H1 (cell line): ENCODE data around the gene AAMP. TPM values are rescaled to one million over a fixed set of nuclear protein-coding genes. Genes with fewer than 3 reads are reported as not detected.
A peak's percentile ranks its signal among the peaks of the same experiment; 100 is the strongest.

ENCODE experiments used
- CTCF ChIA-PET: fragments of 300-600 bp; sonication (Branson Sonifier 250); formaldehyde crosslinking; loops from one replicate; lab custom pipeline; 2021; ENCODE audit not compliant: partially characterized antibody; lab: Charles Lee
- POLR2A ChIA-PET: fragments of 300-600 bp; sonication (Branson Sonifier 250); formaldehyde crosslinking; loops from one replicate; lab custom pipeline; 2021; ENCODE audit warnings: inconsistent platforms; ENCODE audit not compliant: partially characterized antibody; lab: Charles Lee
- DNase-seq, 2 experiments: peaks; one replicate each; pipeline versions ENCODE4 v3.0.0 to v3.0.0-alpha.2; 2010 to 2022; ENCODE audit warnings: low spot score in 2 of 2, low read depth in 1 of 2, mixed read lengths in 1 of 2
- FAIRE-seq: peaks from 2 replicates; lab custom pipeline; 2011; peaks lifted over from hg19 to GRCh38; lab: Jason Lieb, UNC
- H2AFZ ChIP-seq: 2 replicates; pipeline ENCODE4 v1.8.1; 2012; ENCODE audit warnings: low read length, inconsistent platforms
- H2AK5ac ChIP-seq: 2 replicates; pipeline ENCODE4 v1.6.1; 2013; ENCODE audit warnings: low read depth, low read length
- H2BK120ac ChIP-seq: replicated peaks from 2 replicates; pipeline ENCODE3; 2013; ENCODE audit warnings: low read depth, low read length, inconsistent platforms
- H2BK12ac ChIP-seq: 2 replicates; pipeline ENCODE4 v1.6.1; 2013; ENCODE audit warnings: low read depth, low read length
- H2BK15ac ChIP-seq: 2 replicates; pipeline ENCODE4 v1.6.1; 2013; ENCODE audit warnings: low read length
- H2BK20ac ChIP-seq: 2 replicates; pipeline ENCODE4 v1.6.1; 2013; ENCODE audit warnings: low read length
- H2BK5ac ChIP-seq: 2 replicates; pipeline ENCODE4 v1.6.1; 2013; ENCODE audit warnings: low read depth, low read length
- H3K14ac ChIP-seq: 2 replicates; pipeline ENCODE4 v1.6.1; 2013; ENCODE audit warnings: inconsistent platforms; ENCODE audit not compliant: insufficient read length
- H3K18ac ChIP-seq: 2 replicates; pipeline ENCODE4 v1.6.1; 2013; ENCODE audit warnings: low read length; ENCODE audit errors: extremely low read depth
- H3K23ac ChIP-seq: 2 replicates; pipeline ENCODE4 v1.6.1; 2013; ENCODE audit warnings: inconsistent platforms; ENCODE audit not compliant: insufficient read length
- H3K23me2 ChIP-seq: 2 replicates; pipeline ENCODE4 v1.6.1; 2013; ENCODE audit warnings: low read depth, low read length
- H3K27ac ChIP-seq: 2 replicates; pipeline ENCODE4 v1.6.1; 2011; ENCODE audit warnings: low read depth, low read length, inconsistent platforms
- H3K27me3 ChIP-seq, 4 experiments: replicated peaks in 1 of 4; 1 replicate in 1 of 4; 2 replicates in 3 of 4; pipeline versions ENCODE4 v1.6.1 to v1.8.1; 2011 to 2013; ENCODE audit warnings: low read length in 3 of 4, mild to moderate bottlenecking in 3 of 4, inconsistent platforms in 2 of 4, mixed read lengths in 2 of 4, moderate library complexity in 1 of 4; ENCODE audit not compliant: control insufficient read depth in 3 of 4, insufficient read depth in 3 of 4; ENCODE audit errors: extremely low read depth in 1 of 4
- H3K36me3 ChIP-seq, 4 experiments: 2 replicates each; pipeline versions ENCODE4 v1.6.1 to v1.8.1; 2011 to 2013; ENCODE audit warnings: mild to moderate bottlenecking in 4 of 4, low read length in 3 of 4, moderate library complexity in 2 of 4, control low read depth in 1 of 4, inconsistent platforms in 1 of 4; ENCODE audit not compliant: insufficient read depth in 4 of 4, control insufficient read depth in 2 of 4
- H3K4ac ChIP-seq: replicated peaks from 2 replicates; pipeline ENCODE3; 2013; ENCODE audit warnings: low read length, low read depth, mixed read lengths, inconsistent platforms; ENCODE audit not compliant: insufficient read length
- H3K4me1 ChIP-seq, 4 experiments: replicated peaks in 1 of 4; 1 replicate in 1 of 4; 2 replicates in 3 of 4; pipeline versions ENCODE4 v1.6.1 to v1.8.1; 2011 to 2013; ENCODE audit warnings: low read length in 3 of 4, inconsistent platforms in 2 of 4, mixed read lengths in 1 of 4; ENCODE audit not compliant: insufficient read depth in 4 of 4, control insufficient read depth in 3 of 4
- H3K4me2 ChIP-seq, 2 experiments: 2 replicates each; pipeline versions ENCODE4 v1.6.1 to v1.8.1; 2011 to 2013; ENCODE audit warnings: low read depth in 2 of 2, low read length in 2 of 2, control low read depth in 1 of 2, inconsistent platforms in 1 of 2, mild to moderate bottlenecking in 1 of 2; ENCODE audit not compliant: insufficient read depth in 1 of 2
- H3K4me3 ChIP-seq, 4 experiments: fragments of 200-600, 300-600 bp in 1 of 4; sonication (generic), shearing (Covaris generic), sonication (Bioruptor Twin) in 1 of 4; 2 replicates each; pipeline versions ENCODE4 v1.5.1 to v1.8.1; 2011 to 2016; ENCODE audit warnings: low read length in 4 of 4, low read depth in 3 of 4, control low read depth in 2 of 4, inconsistent platforms in 2 of 4, mild to moderate bottlenecking in 2 of 4, mixed read lengths in 1 of 4, moderate library complexity in 1 of 4; ENCODE audit not compliant: insufficient read depth in 2 of 4; ENCODE audit errors: extremely low read depth in 1 of 4
- H3K56ac ChIP-seq: replicated peaks from 2 replicates; pipeline ENCODE3; 2013; ENCODE audit warnings: low read depth, mild to moderate bottlenecking, mixed read lengths, low read length, inconsistent platforms; ENCODE audit not compliant: insufficient read length
- H3K79me1 ChIP-seq: 2 replicates; pipeline ENCODE4 v1.6.1; 2013; ENCODE audit warnings: low read depth, low read length, control low read depth
- H3K79me2 ChIP-seq, 2 experiments: 2 replicates each; pipeline versions ENCODE4 v1.6.1 to v1.8.1; 2012 to 2013; ENCODE audit warnings: low read length in 2 of 2, mild to moderate bottlenecking in 2 of 2, inconsistent platforms in 1 of 2; ENCODE audit not compliant: insufficient read depth in 2 of 2, control insufficient read depth in 1 of 2
- H3K9ac ChIP-seq, 4 experiments: replicated peaks in 1 of 4; 1 replicate in 1 of 4; 2 replicates in 3 of 4; pipeline versions ENCODE4 v1.6.1 to v1.8.1; 2011 to 2013; ENCODE audit warnings: low read depth in 3 of 4, low read length in 3 of 4, control low read depth in 2 of 4, mild to moderate bottlenecking in 2 of 4, moderate library complexity in 2 of 4, inconsistent platforms in 1 of 4; ENCODE audit errors: extremely low read depth in 1 of 4
- H3K9me3 ChIP-seq, 2 experiments: 2 replicates each; pipeline versions ENCODE4 v1.6.1 to v1.8.1; 2012 to 2013; ENCODE audit warnings: mild to moderate bottlenecking in 2 of 2, moderate library complexity in 2 of 2, control low read depth in 1 of 2, inconsistent platforms in 1 of 2, low read depth in 1 of 2, low read length in 1 of 2, mixed read lengths in 1 of 2; ENCODE audit not compliant: insufficient read depth in 2 of 2
- H4K20me1 ChIP-seq, 2 experiments: replicated peaks in 1 of 2; 2 replicates each; pipeline versions ENCODE3 to v1.8.1; 2011 to 2013; ENCODE audit warnings: inconsistent platforms in 2 of 2, low read length in 2 of 2, mild to moderate bottlenecking in 1 of 2; ENCODE audit not compliant: insufficient read depth in 2 of 2, control insufficient read depth in 1 of 2
- H4K5ac ChIP-seq: 2 replicates; pipeline ENCODE4 v1.6.1; 2013; ENCODE audit warnings: low read length, low read depth, mixed read lengths, inconsistent platforms; ENCODE audit not compliant: insufficient read length
- H4K8ac ChIP-seq: 2 replicates; pipeline ENCODE4 v1.8.0; 2013; ENCODE audit warnings: mild to moderate bottlenecking, moderate library complexity, low read length, inconsistent platforms; ENCODE audit not compliant: insufficient read depth; ENCODE audit errors: extremely low read depth
- H4K91ac ChIP-seq: replicated peaks from 2 replicates; pipeline ENCODE3; 2013; ENCODE audit warnings: low read length, mixed read lengths, inconsistent platforms; ENCODE audit not compliant: insufficient read length
- BRCA1 ChIP-seq: IDR thresholded peaks from 2 replicates; pipeline ENCODE4 v1.6.1; 2012; ENCODE audit warnings: low read depth, low read length, improper control_type of control experiment
- HDAC2 ChIP-seq, 2 experiments: fragments of 300-600 bp in 1 of 2; sonication (generic) in 1 of 2; IDR thresholded peaks; 2 replicates each; pipeline ENCODE4 v1.6.1; 2011 to 2012; ENCODE audit warnings: low read depth in 2 of 2, low read length in 2 of 2, mild to moderate bottlenecking in 2 of 2, moderate library complexity in 2 of 2, borderline replicate concordance in 1 of 2, inconsistent platforms in 1 of 2
- PHF8 ChIP-seq: fragments of 200-600 bp; sonication (generic); conservative IDR thresholded peaks from 2 replicates; pipeline ENCODE4 v1.7.1; 2012; ENCODE audit warnings: low read depth, mild to moderate bottlenecking, inconsistent platforms, low read length, moderate library complexity
- SAP30 ChIP-seq: fragments of 300-600 bp; sonication (generic); IDR thresholded peaks from 2 replicates; pipeline ENCODE4 v1.7.1; 2012; ENCODE audit warnings: low read length, moderate library complexity, mild to moderate bottlenecking, inconsistent platforms; ENCODE audit not compliant: insufficient read depth, insufficient replicate concordance
- TAF7 ChIP-seq: optimal IDR thresholded peaks from 2 replicates; pipeline ENCODE3; 2011; ENCODE audit warnings: low read depth, mild to moderate bottlenecking, inconsistent platforms, low read length, moderate library complexity, borderline replicate concordance
- USF2 ChIP-seq: IDR thresholded peaks from 2 replicates; pipeline ENCODE4 v1.6.1; 2011; ENCODE audit warnings: low read length, improper control_type of control experiment
- WGBS, 2 experiments: shearing (Covaris generic) in 1 of 2; methylation state at CpG; one replicate each; pipeline versions ENCODE4 v1.1.6 to v1.1.7; 2013 to 2015; ENCODE audit warnings: low lambda C conversion rate in 2 of 2, mixed read lengths in 2 of 2, inconsistent platforms in 1 of 2, low coverage in 1 of 2, missing lambda C conversion rate in 1 of 2; ENCODE audit not compliant: insufficient replicate concordance in 2 of 2, insufficient coverage in 1 of 2, insufficient read length in 1 of 2; ENCODE audit errors: extremely low coverage in 1 of 2, missing lambda C conversion rate in 1 of 2; 5-methylcytosine and 5-hydroxymethylcytosine counted together
- polyA plus RNA-seq, 7 experiments: library from polyadenylated mRNA; depleted of rRNA in 3 of 7; stranded (reverse) in 5 of 7; unstranded in 2 of 7; fragments of >200 nt in 5 of 7; fragments of 200-250 nt in 2 of 7; gene quantifications; 1 replicate in 5 of 7; 2 replicates in 1 of 7; 4 replicates in 1 of 7; pipeline versions ENCODE4 v1.2.1 to v1.2.3, GENCODE V29; 2011 to 2013; ENCODE audit warnings: missing spikeins in 2 of 7, mixed read lengths in 2 of 7
- total RNA-seq: library from RNA; stranded (reverse); fragmentation: NEBNext Ultra II Directional; extraction: Animal tissue kit (Norgen Biotek cat#: 25700); gene quantifications from 2 replicates; pipeline ENCODE4 v1.2.1, GENCODE V29; 2021

AAMP gene
- total and polyA plus RNA-seq, 2 of the 8 experiments (the other 6 are each of a cell fraction or from before 2014, with no cell fraction given) = 119 to 125 TPM

- CTCF ChIA-PET = interaction anchor here (0.6 to 12.1 kb wide), 16 partner anchors 10 to 156 kb away, joined by 3 to 94 read pairs (median 4); partner anchors contain the start of genes AAMP, CATIP and PNKD
- Histone ChIP-seq H3K18ac (peak within 1 kb of the TSS; percentile 36), H2BK20ac (no peak within 1 kb of the TSS), H2BK120ac (no peak within 1 kb of the TSS), H4K20me1 (no peaks in the 10 kb centered on the region), H2AK5ac (no peak within 1 kb of the TSS), H3K23ac (no peak within 1 kb of the TSS), H4K5ac (no peak within 1 kb of the TSS), H3K27me3 (no peaks in the 10 kb centered on the region), H3K4ac (no peak within 1 kb of the TSS), H2BK5ac (no peak within 1 kb of the TSS; the same call in 1 of the 2 replicates), H3K36me3 (no peaks in the 10 kb centered on the region), H3K56ac (no peak within 1 kb of the TSS), H2AFZ (peak within 1 kb of the TSS; percentile 82; the same call in 1 of the 2 replicates), H3K9ac (peak within 1 kb of the TSS; percentile 43 to 62 (median 58)), H2BK15ac (no peak within 1 kb of the TSS), H4K91ac (peak within 1 kb of the TSS; percentile 0), H3K79me2 (no peaks in the 10 kb centered on the region), H3K4me3 (peak within 1 kb of the TSS; percentile 51 to 66 (median 64)), H3K4me2 (peak within 1 kb of the TSS; percentile 72 to 82), H3K27ac (no peak within 1 kb of the TSS), H3K4me1 (peaks cover 0 to 9% (median 4%) of the 10 kb centered on the region in 4 experiments; a peak in 6 of 7 replicates), H3K9me3 (no peaks in the 10 kb centered on the region), H3K79me1 (no peaks in the 10 kb centered on the region), H2BK12ac (peak within 1 kb of the TSS; percentile 77), H3K23me2 (peaks cover 5% of the 10 kb centered on the region; the same call in 1 of the 2 replicates), H4K8ac (peak within 1 kb of the TSS; percentile 15), H3K14ac (no peak within 1 kb of the TSS)
- DNase-seq = peak in 1 of 2 experiments; percentile 88
- POLR2A ChIA-PET = interaction anchor here (0.6 to 1.7 kb wide), 3 partner anchors 10 to 101 kb away, joined by 3 read pairs; no protein-coding TSS in a partner anchor
- no peak for FAIRE-seq
- WGBS, 2 experiments = 15% methylated on average over 36 of the region's 63 CpGs; no CpG with 5 or more reads in 1 of the 2 experiments
- TF ChIP-seq TAF7 (peak; percentile 32), BRCA1 (no peak), HDAC2 (IDR thresholded peaks at IDR 0.05; ENCODE audit: borderline replicate concordance in 1 of 2, low read depth in 2 of 2, low read length in 2 of 2) (no peak), USF2 (no peak; the same call in none of the 2 replicates), PHF8 (peak; percentile 56; the same call in 1 of the 2 replicates), SAP30 (no peak)
Observed at GRCh38 chr2:218292048-218293014, 22.4 kb upstream of the AAMP start, which contains the start of gene TMBIM1. TSS of gene TMBIM1 (minus strand) at chr2:218292503. CDS start at chr2:218282141, 10,362 bp downstream.
